ENCODE measurements around the gene MFRP. TPM values are rescaled to one million over a fixed set of nuclear protein-coding genes. Genes with fewer than 3 reads are reported as not detected.

The MFRP gene
- total RNA-seq, 1 experiment from 2014 or later: not detected

DNA sequence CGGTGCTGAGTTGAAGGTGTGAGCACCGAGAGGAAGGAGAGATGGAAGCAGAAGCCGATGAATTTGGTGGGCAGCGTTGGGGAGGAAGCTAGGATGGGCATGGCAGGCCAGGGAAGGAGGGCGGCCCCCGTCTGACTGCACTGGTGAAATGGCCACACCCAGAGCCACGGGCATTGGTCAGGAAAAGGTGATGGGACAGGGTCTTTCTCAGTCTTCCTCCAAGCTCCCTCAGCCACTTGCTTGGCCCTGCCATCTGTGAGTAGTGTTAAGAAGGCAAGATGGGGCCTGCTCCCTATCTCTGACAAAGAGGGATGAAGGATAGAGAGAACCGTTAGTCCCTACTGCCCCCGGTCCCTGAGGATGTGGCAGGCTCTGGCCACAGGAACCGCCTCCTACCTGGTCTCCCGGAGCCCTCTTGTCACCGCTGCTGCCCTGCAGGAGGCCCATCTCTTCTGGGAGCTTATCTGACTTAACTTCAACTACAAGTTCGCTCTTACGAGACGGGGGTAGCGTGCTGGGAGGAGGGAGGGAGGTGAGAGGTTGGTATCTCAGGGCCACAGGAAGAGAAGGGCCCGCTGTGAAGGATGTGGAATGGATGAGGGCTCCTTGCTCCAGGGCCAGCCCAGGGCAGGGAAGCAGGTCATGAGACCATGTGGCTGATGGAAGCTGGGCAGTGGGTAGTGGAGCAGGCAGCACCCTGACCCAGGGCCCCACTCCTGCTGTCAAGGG lies 36.4 kb downstream of the MFRP start:
- DNase-seq (ENCODE audit: unreplicated experiment): no peak
- no peaks in the 10 kb centered on the region for H3K9me3 Mint-ChIP-seq (ENCODE audit: unreplicated experiment)
- H3K36me3 Mint-ChIP-seq (ENCODE audit: insufficient read depth, unreplicated experiment): peaks cover 20% of the 10 kb centered on the region
- no peak overlapping the region for H3K27ac Mint-ChIP-seq (ENCODE audit: low read depth, unreplicated experiment)
- no peak overlapping the region for H3K4me3 Mint-ChIP-seq (ENCODE audit: unreplicated experiment)
- ChIA-PET POLR2A (no interaction called here), CTCF (interaction anchor here (0.6 to 7.7 kb wide), 2 partner anchors 13 to 91 kb away, joined by 3 to 62 read pairs; no protein-coding TSS in a partner anchor)
- H3K27me3 Mint-ChIP-seq (ENCODE audit: insufficient read depth, unreplicated experiment): no peaks in the 10 kb centered on the region
- intact Hi-C loops (cut with micrococcal nuclease): no loop called here
- TF ChIP-seq, protein P1, sequence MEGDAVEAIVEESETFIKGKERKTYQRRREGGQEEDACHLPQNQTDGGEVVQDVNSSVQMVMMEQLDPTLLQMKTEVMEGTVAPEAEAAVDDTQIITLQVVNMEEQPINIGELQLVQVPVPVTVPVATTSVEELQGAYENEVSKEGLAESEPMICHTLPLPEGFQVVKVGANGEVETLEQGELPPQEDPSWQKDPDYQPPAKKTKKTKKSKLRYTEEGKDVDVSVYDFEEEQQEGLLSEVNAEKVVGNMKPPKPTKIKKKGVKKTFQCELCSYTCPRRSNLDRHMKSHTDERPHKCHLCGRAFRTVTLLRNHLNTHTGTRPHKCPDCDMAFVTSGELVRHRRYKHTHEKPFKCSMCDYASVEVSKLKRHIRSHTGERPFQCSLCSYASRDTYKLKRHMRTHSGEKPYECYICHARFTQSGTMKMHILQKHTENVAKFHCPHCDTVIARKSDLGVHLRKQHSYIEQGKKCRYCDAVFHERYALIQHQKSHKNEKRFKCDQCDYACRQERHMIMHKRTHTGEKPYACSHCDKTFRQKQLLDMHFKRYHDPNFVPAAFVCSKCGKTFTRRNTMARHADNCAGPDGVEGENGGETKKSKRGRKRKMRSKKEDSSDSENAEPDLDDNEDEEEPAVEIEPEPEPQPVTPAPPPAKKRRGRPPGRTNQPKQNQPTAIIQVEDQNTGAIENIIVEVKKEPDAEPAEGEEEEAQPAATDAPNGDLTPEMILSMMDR (IDR thresholded peaks at IDR 0.05; ENCODE audit: unreplicated experiment): no peak
- peaks cover 10% of the 10 kb centered on the region for H3K4me1 Mint-ChIP-seq (ENCODE audit: insufficient read depth, unreplicated experiment)
- BruUV-seq (replicated peaks): no TSS peak

DNA sequence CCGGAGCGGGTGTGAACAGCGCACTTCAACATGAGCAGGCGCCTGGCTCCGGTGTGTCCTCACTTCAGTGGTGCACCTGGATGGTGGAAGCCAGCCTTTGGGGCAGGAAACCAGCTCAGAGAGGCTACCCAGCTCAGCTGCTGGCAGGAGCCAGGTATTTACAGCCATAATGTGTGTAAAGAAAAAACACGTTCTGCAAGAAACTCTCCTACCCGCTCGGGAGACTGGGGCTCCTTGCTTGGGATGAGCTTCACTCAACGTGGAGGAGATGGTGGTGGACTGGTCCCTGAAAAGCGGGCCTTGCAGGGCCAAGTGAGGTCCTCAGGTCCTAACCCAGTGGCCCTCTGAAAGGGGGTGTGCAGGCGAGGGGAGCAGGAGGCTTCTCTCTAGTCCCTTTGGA lies 37.1 kb downstream of the MFRP start:
- ChIA-PET CTCF (interaction anchor here (0.6 to 7.7 kb wide), 5 partner anchors 11 to 91 kb away, joined by 3 to 62 read pairs (median 7); no protein-coding TSS in a partner anchor), POLR2A (interaction anchor here (0.6 to 0.7 kb wide), 2 partner anchors 19 to 175 kb away, joined by 3 read pairs; no protein-coding TSS in a partner anchor)
- Mint-ChIP-seq H3K36me3 (ENCODE audit: insufficient read depth, unreplicated experiment) (peaks cover 22% of the 10 kb centered on the region), H3K9me3 (ENCODE audit: unreplicated experiment) (no peaks in the 10 kb centered on the region), H3K27ac (ENCODE audit: low read depth, unreplicated experiment) (no peak overlapping the region), H3K4me1 (ENCODE audit: insufficient read depth, unreplicated experiment) (peaks cover 10% of the 10 kb centered on the region), H3K27me3 (ENCODE audit: insufficient read depth, unreplicated experiment) (no peaks in the 10 kb centered on the region), H3K4me3 (ENCODE audit: unreplicated experiment) (no peak overlapping the region)
- TF ChIP-seq, protein P1 (IDR thresholded peaks at IDR 0.05; ENCODE audit: unreplicated experiment): no peak
- intact Hi-C loops (cut with micrococcal nuclease): no loop called here
- DNase-seq (ENCODE audit: unreplicated experiment): no peak
- BruUV-seq (replicated peaks): no TSS peak

DNA sequence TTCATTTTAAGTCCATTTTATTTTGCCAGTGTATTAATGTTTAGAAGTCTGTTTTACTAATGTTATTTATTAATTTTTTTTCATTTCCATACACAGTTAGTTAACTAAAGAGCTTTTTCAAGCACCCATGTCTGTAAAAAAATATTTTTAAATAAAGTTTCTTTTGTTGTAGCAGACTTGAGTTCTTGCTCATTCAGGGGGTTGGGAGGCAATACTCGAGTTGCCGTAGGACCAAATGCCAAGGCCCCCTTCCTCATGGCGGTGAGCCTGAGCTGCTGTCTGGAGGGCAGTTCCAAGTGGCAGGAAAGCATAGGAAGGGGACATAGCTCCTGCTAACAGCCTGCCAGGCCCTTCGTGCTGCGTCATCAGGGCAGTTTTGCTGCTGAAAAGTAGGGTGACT lies 38.5 kb downstream of the MFRP start:
- peaks cover 10% of the 10 kb centered on the region for H3K4me1 Mint-ChIP-seq (ENCODE audit: insufficient read depth, unreplicated experiment)
- POLR2A ChIA-PET: interaction anchor here (0.6 to 0.9 kb wide), 4 partner anchors 8 to 213 kb away, joined by 3 to 6 read pairs (median 4); no protein-coding TSS in a partner anchor
- no peak for DNase-seq (ENCODE audit: unreplicated experiment)
- no peaks in the 10 kb centered on the region for H3K9me3 Mint-ChIP-seq (ENCODE audit: unreplicated experiment)
- no peaks in the 10 kb centered on the region for H3K27me3 Mint-ChIP-seq (ENCODE audit: insufficient read depth, unreplicated experiment)
- no peak overlapping the region for H3K27ac Mint-ChIP-seq (ENCODE audit: low read depth, unreplicated experiment)
- H3K36me3 Mint-ChIP-seq (ENCODE audit: insufficient read depth, unreplicated experiment): peaks cover 37% of the 10 kb centered on the region
- H3K4me3 Mint-ChIP-seq (ENCODE audit: unreplicated experiment): no peak overlapping the region
- CTCF ChIA-PET: interaction anchor here (0.6 to 7.7 kb wide), 8 partner anchors 10 to 414 kb away, joined by 3 to 62 read pairs (median 4); no protein-coding TSS in a partner anchor
- TF ChIP-seq, protein P1 (IDR thresholded peaks at IDR 0.05; ENCODE audit: unreplicated experiment): no peak
- intact Hi-C loops (cut with micrococcal nuclease): no loop called here
- no TSS peak for BruUV-seq (replicated peaks)

DNA sequence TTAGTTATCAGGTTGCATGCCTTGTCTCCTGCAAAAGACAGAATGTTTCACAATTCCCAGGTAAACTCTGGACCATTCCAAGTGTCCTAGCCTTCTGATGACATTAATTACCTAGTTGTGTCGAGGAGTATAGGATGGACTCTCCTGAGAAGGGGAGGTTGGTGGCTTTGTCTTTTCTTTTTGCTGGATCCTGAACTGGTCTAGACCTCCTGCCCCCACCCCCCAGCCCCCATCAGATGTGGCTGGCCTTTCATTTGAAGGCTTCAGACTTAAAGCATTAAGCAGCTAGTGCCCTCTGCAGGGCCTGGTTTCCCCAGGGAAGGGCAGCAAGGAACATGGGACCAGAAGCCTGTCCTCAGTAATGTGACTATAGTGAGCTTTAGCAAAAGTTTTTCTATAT lies 39.3 kb downstream of the MFRP start:
- TF ChIP-seq, protein P1 (IDR thresholded peaks at IDR 0.05; ENCODE audit: unreplicated experiment): no peak
- POLR2A ChIA-PET: interaction anchor here (0.6 to 0.8 kb wide), 2 partner anchors 81 to 213 kb away, joined by 3 to 4 read pairs; no protein-coding TSS in a partner anchor
- Mint-ChIP-seq H3K27me3 (ENCODE audit: insufficient read depth, unreplicated experiment) (no peaks in the 10 kb centered on the region), H3K9me3 (ENCODE audit: unreplicated experiment) (no peaks in the 10 kb centered on the region), H3K4me3 (ENCODE audit: unreplicated experiment) (no peak overlapping the region), H3K27ac (ENCODE audit: low read depth, unreplicated experiment) (no peak overlapping the region), H3K36me3 (ENCODE audit: insufficient read depth, unreplicated experiment) (peaks cover 37% of the 10 kb centered on the region), H3K4me1 (ENCODE audit: insufficient read depth, unreplicated experiment) (peaks cover 10% of the 10 kb centered on the region)
- intact Hi-C loops (cut with micrococcal nuclease): no loop called here
- CTCF ChIA-PET: interaction anchor here (0.7 to 7.7 kb wide), 6 partner anchors 10 to 227 kb away, joined by 3 to 62 read pairs (median 4); no protein-coding TSS in a partner anchor
- no TSS peak for BruUV-seq (replicated peaks)
- no peak for DNase-seq (ENCODE audit: unreplicated experiment)
